ENCODE results near the gene C2orf80. TPM values are rescaled to one million over a fixed set of nuclear protein-coding genes. Genes with fewer than 3 reads are reported as not detected.

Gene C2orf80
- total and polyA plus RNA-seq, 9 of the 15 experiments (the other 6 are each of a cell fraction or from before 2014, with no cell fraction given) = not detected

DNA sequence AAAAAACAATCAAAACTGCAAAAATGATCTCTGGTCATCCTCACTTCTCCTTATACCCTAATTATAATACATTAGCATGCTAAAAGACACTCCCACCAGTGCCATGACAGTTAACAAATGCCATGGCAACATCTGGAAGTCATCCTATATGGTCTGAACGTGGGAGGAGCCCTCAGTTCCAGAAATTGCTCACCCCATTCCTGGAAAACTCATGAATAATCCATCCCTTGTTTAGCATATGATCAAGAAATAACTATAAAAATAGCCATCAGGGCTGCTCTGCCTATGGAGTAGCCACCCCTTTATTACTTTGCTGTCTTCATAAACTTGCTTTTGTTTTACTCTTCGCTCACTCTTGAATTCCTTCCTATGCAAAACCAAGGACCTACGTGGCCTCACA is 5.7 kb upstream of the C2orf80 start:
- POLR2A ChIA-PET = no interaction called here
- WGBS (ENCODE audit: insufficient coverage, low coverage, missing lambda C conversion rate) = 43% methylated on average over 3 of the region's 3 CpGs

GRCh38 chr2:208192611-208193236 is 2.9 kb upstream of the C2orf80 start:
- H3K4me2 ChIP-seq (ENCODE audit: insufficient read depth, low read length) = no peak overlapping the region
- H3K4me1 ChIP-seq (replicated peaks in 1 of 2; ENCODE audit: control insufficient read depth in 2 of 2, insufficient read depth in 2 of 2, low read length in 2 of 2) = no peaks in the 10 kb centered on the region
- no peaks in the 10 kb centered on the region for H3K36me3 ChIP-seq (ENCODE audit: control insufficient read depth, insufficient read depth, low read length)
- H3K79me2 ChIP-seq (ENCODE audit: control insufficient read depth, insufficient read depth, low read length) = no peaks in the 10 kb centered on the region
- ATAC-seq (no peak), DNase-seq (ENCODE audit: extremely low read depth in 1 of 4, low spot score in 3 of 4) (no peak), FAIRE-seq (no peak)
- CTCF ChIA-PET (ENCODE audit: low intra/inter-chr PET ratio) = no interaction called here
- WGBS (ENCODE audit: insufficient coverage, low coverage, missing lambda C conversion rate) = 51% methylated on average over 6 of the region's 8 CpGs
- H2AFZ ChIP-seq (ENCODE audit: low read depth, low read length) = 0 out of 2 replicates have a peak overlapping the region, but pooled peaks have one; percentile 44
- no TSS peak for BruUV-seq (replicated peaks)
- H3K9me3 ChIP-seq (replicated peaks; ENCODE audit: control insufficient read depth, insufficient read depth, low read depth, low read length) = no peaks in the 10 kb centered on the region
- no peak overlapping the region for H3K27ac ChIP-seq (ENCODE audit: extremely low read depth, low read depth, low read length)
- intact Hi-C loops (cut with micrococcal nuclease) (no loop called here), in situ Hi-C loops (cut with MboI) (no loop called here)
- H3K4me3 ChIP-seq = no peak overlapping the region
- no peak overlapping the region for H3K9ac ChIP-seq (ENCODE audit: insufficient read depth in 1 of 2, low read depth in 2 of 2, low read length in 2 of 2)
- no peaks in the 10 kb centered on the region for H4K20me1 ChIP-seq (replicated peaks; ENCODE audit: control insufficient read depth, insufficient read depth, low read length)
- no peaks in the 10 kb centered on the region for H3K9me1 ChIP-seq (ENCODE audit: control insufficient read depth, insufficient read depth, low read length)
- no peaks in the 10 kb centered on the region for H3K27me3 ChIP-seq (ENCODE audit: control insufficient read depth in 2 of 2, insufficient read depth in 2 of 2, low read length in 2 of 2)
- POLR2A ChIA-PET = no interaction called here
- TF ChIP-seq NR4A1 (CRISPR knock-in tag; IDR thresholded peaks at IDR 0.05) = no peak
- TF ChIP-seq NR4A1 (tag; IDR thresholded peaks at IDR 0.05) = no peak
- no peak for TF ChIP-seq STAT5B (CRISPR knock-in tag; IDR thresholded peaks at IDR 0.05)
- TF ChIP-seq, protein P1, sequence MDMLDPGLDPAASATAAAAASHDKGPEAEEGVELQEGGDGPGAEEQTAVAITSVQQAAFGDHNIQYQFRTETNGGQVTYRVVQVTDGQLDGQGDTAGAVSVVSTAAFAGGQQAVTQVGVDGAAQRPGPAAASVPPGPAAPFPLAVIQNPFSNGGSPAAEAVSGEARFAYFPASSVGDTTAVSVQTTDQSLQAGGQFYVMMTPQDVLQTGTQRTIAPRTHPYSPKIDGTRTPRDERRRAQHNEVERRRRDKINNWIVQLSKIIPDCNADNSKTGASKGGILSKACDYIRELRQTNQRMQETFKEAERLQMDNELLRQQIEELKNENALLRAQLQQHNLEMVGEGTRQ (CRISPR knock-in tag; IDR thresholded peaks at IDR 0.05) = no peak
- TF ChIP-seq, protein P2, sequence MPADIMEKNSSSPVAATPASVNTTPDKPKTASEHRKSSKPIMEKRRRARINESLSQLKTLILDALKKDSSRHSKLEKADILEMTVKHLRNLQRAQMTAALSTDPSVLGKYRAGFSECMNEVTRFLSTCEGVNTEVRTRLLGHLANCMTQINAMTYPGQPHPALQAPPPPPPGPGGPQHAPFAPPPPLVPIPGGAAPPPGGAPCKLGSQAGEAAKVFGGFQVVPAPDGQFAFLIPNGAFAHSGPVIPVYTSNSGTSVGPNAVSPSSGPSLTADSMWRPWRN (IDR thresholded peaks at IDR 0.05; ENCODE audit: low read depth) = no peak
- TF ChIP-seq, protein P3, sequence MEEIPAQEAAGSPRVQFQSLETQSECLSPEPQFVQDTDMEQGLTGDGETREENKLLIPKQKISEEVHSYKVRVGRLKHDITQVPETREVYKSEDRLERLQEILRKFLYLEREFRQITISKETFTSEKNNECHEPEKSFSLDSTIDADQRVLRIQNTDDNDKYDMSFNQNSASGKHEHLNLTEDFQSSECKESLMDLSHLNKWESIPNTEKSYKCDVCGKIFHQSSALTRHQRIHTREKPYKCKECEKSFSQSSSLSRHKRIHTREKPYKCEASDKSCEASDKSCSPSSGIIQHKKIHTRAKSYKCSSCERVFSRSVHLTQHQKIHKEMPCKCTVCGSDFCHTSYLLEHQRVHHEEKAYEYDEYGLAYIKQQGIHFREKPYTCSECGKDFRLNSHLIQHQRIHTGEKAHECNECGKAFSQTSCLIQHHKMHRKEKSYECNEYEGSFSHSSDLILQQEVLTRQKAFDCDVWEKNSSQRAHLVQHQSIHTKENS (CRISPR knock-in tag; IDR thresholded peaks at IDR 0.05) = no peak
- TF ChIP-seq ZNF79 (CRISPR knock-in tag; IDR thresholded peaks at IDR 0.05; ENCODE audit: low read depth) = no peak
- no peak for TF ChIP-seq ARID1B (IDR thresholded peaks at IDR 0.05)
- TF ChIP-seq MYBL2 (IDR thresholded peaks at IDR 0.05; ENCODE audit: low read depth) = no peak
- no peak for TF ChIP-seq MYBL2 (CRISPR knock-in tag; IDR thresholded peaks at IDR 0.05; ENCODE audit: borderline replicate concordance)
- no peak for TF ChIP-seq FUS (optimal IDR thresholded peaks at IDR 0.05; ENCODE audit: low read depth, low read length)
- TF ChIP-seq NEUROD1 (IDR thresholded peaks at IDR 0.05; ENCODE audit: borderline replicate concordance, low read depth, low read length, partially characterized antibody) = no peak
- no peak for TF ChIP-seq OTX1 (CRISPR knock-in tag; IDR thresholded peaks at IDR 0.05)

More for the DNA sequence above, 5.7 kb upstream of the C2orf80 start:
- H4K20me1 ChIP-seq (replicated peaks; ENCODE audit: control insufficient read depth, insufficient read depth, low read length) = no peaks in the 10 kb centered on the region
- no TSS peak for BruUV-seq (replicated peaks)
- H2AFZ ChIP-seq (ENCODE audit: low read depth, low read length) = peak overlapping the region; percentile 56; the same call in 1 of the 2 replicates
- TF ChIP-seq RFX1 (IDR thresholded peaks at IDR 0.05) (peak; percentile 63), KLF13 (tag; IDR thresholded peaks at IDR 0.05; ENCODE audit: borderline replicate concordance, low read depth) (no peak)
- in situ Hi-C loops (cut with MboI) = no loop called here
- DNase-seq (ENCODE audit: extremely low read depth in 1 of 4, low spot score in 3 of 4) (peak in 1 of 4 experiments; percentile 25), ATAC-seq (peak; percentile 36; the same call in 2 of the 3 replicates), FAIRE-seq (no peak)
- no peak overlapping the region for H3K27ac ChIP-seq (ENCODE audit: extremely low read depth, low read depth, low read length)
- no peaks in the 10 kb centered on the region for H3K27me3 ChIP-seq (ENCODE audit: control insufficient read depth in 2 of 2, insufficient read depth in 2 of 2, low read length in 2 of 2)
- H3K4me1 ChIP-seq (replicated peaks in 1 of 2; ENCODE audit: control insufficient read depth in 2 of 2, insufficient read depth in 2 of 2, low read length in 2 of 2) = no peaks in the 10 kb centered on the region
- CTCF ChIA-PET (ENCODE audit: low intra/inter-chr PET ratio) = no interaction called here
- intact Hi-C loops (cut with micrococcal nuclease) = no loop called here
- H3K4me3 ChIP-seq = no peak overlapping the region
- H3K79me2 ChIP-seq (ENCODE audit: control insufficient read depth, insufficient read depth, low read length) = no peaks in the 10 kb centered on the region
- no peak overlapping the region for H3K9ac ChIP-seq (ENCODE audit: insufficient read depth in 1 of 2, low read depth in 2 of 2, low read length in 2 of 2)
- H3K36me3 ChIP-seq (ENCODE audit: control insufficient read depth, insufficient read depth, low read length) = no peaks in the 10 kb centered on the region
- H3K9me1 ChIP-seq (ENCODE audit: control insufficient read depth, insufficient read depth, low read length) = no peaks in the 10 kb centered on the region
- no peak overlapping the region for H3K4me2 ChIP-seq (ENCODE audit: insufficient read depth, low read length)
- H3K9me3 ChIP-seq (replicated peaks; ENCODE audit: control insufficient read depth, insufficient read depth, low read depth, low read length) = no peaks in the 10 kb centered on the region

All from K562 (cell line).